Measurements from ENCODE around the gene TALDO1. TPM values are rescaled to one million over a fixed set of nuclear protein-coding genes. Genes with fewer than 3 reads are reported as not detected.

Gene TALDO1
- total and polyA plus RNA-seq, 10 of the 15 experiments (the other 5 are each of a cell fraction or from before 2014, with no cell fraction given), result 121 to 302 (median 182) TPM

GRCh38 chr11:802018-802617 is 54.9 kb downstream of the TALDO1 start (continued):
- TF ChIP-seq RAD21 (IDR thresholded peaks at IDR 0.05; ENCODE audit: insufficient read depth, low read depth, low read length), result no peak

DNA sequence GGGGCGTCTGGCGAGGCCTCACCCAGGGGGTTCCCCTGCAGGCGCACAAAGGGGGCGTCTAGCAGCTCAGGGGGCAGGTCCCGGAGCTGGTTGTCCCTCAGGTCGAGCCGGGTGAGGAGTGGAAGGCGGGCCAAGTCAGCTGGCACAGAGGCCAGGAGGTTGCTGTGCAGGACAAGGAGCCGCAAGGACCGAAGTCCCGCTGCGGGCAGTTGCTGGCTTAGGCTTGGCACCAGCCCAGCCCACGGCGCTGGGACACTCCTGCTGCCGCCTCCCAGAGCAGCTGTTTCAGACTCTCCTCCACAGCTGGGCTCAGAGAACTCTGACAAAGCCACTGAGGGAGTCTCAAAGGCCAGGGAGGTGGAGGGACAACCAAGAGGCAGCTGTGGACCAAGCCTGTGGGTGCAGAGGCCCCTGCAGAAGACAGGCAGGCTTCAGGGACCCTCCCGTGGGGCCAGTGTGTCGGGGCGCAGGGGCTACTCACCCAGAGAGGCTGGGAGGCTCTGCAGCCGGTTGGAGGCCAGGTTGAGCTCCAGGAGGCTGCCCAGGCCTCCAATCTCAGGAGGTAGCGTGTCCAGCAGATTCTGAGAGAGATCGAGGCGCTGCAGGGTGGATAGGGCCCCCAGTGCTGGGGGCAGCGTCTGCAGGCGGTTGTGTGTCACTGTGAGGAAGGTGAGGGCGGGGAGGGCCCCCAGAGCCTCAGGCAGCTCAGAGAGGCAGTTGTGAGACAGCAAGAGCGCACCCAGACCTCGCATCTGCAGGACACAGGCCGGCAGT is 55.6 kb downstream of the TALDO1 start:
- Histone ChIP-seq H3K4me3 (no peak overlapping the region), H3K27me3 (replicated peaks in 1 of 2; ENCODE audit: control insufficient read depth in 2 of 2, insufficient read depth in 2 of 2, low read length in 1 of 2) (no peaks in the 10 kb centered on the region), H2AFZ (ENCODE audit: control insufficient read depth, low read depth, low read length) (no peak overlapping the region), H3K27ac (ENCODE audit: control insufficient read depth, insufficient read depth) (no peak overlapping the region), H3K9ac (ENCODE audit: control insufficient read depth, insufficient read depth, low read length) (no peak overlapping the region), H4K20me1 (ENCODE audit: control insufficient read depth, insufficient read depth) (no peaks in the 10 kb centered on the region), H3K79me2 (ENCODE audit: control insufficient read depth, insufficient read depth, low read length) (peaks cover 12% of the 10 kb centered on the region), H3K4me1 (ENCODE audit: control insufficient read depth, insufficient read depth, low read length) (peaks cover 12% of the 10 kb centered on the region), H3K4me2 (ENCODE audit: control insufficient read depth, insufficient read depth) (peak overlapping the region; percentile 95; the same call in 1 of the 2 replicates), H3K36me3 (ENCODE audit: control insufficient read depth in 2 of 2, insufficient read depth in 2 of 2, low read length in 1 of 2) (peaks cover 0 to 10% of the 10 kb centered on the region in 2 experiments; a peak in 2 of 4 replicates), H3K9me3 (replicated peaks; ENCODE audit: control insufficient read depth, insufficient read depth, low read length) (no peaks in the 10 kb centered on the region)
- DNase-seq (ENCODE audit: low read depth, low spot score) (no peak), ATAC-seq (no peak), FAIRE-seq (no peak)
- ChIA-PET CTCF (no interaction called here), POLR2A (interaction anchor here (2.7 kb wide), 1 partner anchor 17 kb away, joined by 9 read pairs; the partner anchor contains the start of gene PNPLA2), SMC1A (ENCODE audit: uncharacterized antibody, unreplicated experiment) (no interaction called here), RAD21 (ENCODE audit: unreplicated experiment) (no interaction called here)
- BruUV-seq (replicated peaks), result no TSS peak
- intact Hi-C loops (cut with micrococcal nuclease; ENCODE audit: unreplicated experiment), result no loop called here
- 93% methylated on average over 28 of the region's 28 CpGs for WGBS (ENCODE audit: insufficient coverage, insufficient replicate concordance, low lambda C conversion rate, missing lambda C conversion rate)
- in situ Hi-C loops (cut with MboI), result loop anchor here (25.0 kb wide), 1 partner anchor 1584 kb away; the partner anchor contains the start of gene CD81
- TF ChIP-seq, protein P1, sequence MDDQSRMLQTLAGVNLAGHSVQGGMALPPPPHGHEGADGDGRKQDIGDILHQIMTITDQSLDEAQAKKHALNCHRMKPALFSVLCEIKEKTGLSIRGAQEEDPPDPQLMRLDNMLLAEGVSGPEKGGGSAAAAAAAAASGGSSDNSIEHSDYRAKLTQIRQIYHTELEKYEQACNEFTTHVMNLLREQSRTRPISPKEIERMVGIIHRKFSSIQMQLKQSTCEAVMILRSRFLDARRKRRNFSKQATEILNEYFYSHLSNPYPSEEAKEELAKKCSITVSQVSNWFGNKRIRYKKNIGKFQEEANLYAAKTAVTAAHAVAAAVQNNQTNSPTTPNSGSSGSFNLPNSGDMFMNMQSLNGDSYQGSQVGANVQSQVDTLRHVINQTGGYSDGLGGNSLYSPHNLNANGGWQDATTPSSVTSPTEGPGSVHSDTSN (IDR thresholded peaks at IDR 0.05; ENCODE audit: insufficient replicate concordance, low read depth, low read length), result no peak
- TF ChIP-seq FOS (IDR thresholded peaks at IDR 0.05; ENCODE audit: borderline replicate concordance, extremely low read depth, insufficient read length), result no peak
- TF ChIP-seq RELB (IDR thresholded peaks at IDR 0.05; ENCODE audit: low read depth), result no peak
- TF ChIP-seq BCL3 (IDR thresholded peaks at IDR 0.05; ENCODE audit: borderline replicate concordance, insufficient read depth, low read depth, low read length, poor library complexity, severe bottlenecking), result no peak
- TF ChIP-seq MEF2A (IDR thresholded peaks at IDR 0.05; ENCODE audit: insufficient read depth, low read depth, low read length), result no peak
- no peak for TF ChIP-seq NFYA (IDR thresholded peaks at IDR 0.05; ENCODE audit: borderline replicate concordance, low read depth, low read length)
- TF ChIP-seq POLR2A (IDR thresholded peaks at IDR 0.05; ENCODE audit: low read depth, low read length), result no peak
- TF ChIP-seq CBX3 (IDR thresholded peaks at IDR 0.05; ENCODE audit: borderline replicate concordance, low read depth), result no peak
- no peak for TF ChIP-seq ZNF24 (IDR thresholded peaks at IDR 0.05)
- TF ChIP-seq SUZ12 (IDR thresholded peaks at IDR 0.05; ENCODE audit: unreplicated experiment), result no peak
- TF ChIP-seq TCF7 (IDR thresholded peaks at IDR 0.05; ENCODE audit: borderline replicate concordance), result no peak
- TF ChIP-seq, protein P2, sequence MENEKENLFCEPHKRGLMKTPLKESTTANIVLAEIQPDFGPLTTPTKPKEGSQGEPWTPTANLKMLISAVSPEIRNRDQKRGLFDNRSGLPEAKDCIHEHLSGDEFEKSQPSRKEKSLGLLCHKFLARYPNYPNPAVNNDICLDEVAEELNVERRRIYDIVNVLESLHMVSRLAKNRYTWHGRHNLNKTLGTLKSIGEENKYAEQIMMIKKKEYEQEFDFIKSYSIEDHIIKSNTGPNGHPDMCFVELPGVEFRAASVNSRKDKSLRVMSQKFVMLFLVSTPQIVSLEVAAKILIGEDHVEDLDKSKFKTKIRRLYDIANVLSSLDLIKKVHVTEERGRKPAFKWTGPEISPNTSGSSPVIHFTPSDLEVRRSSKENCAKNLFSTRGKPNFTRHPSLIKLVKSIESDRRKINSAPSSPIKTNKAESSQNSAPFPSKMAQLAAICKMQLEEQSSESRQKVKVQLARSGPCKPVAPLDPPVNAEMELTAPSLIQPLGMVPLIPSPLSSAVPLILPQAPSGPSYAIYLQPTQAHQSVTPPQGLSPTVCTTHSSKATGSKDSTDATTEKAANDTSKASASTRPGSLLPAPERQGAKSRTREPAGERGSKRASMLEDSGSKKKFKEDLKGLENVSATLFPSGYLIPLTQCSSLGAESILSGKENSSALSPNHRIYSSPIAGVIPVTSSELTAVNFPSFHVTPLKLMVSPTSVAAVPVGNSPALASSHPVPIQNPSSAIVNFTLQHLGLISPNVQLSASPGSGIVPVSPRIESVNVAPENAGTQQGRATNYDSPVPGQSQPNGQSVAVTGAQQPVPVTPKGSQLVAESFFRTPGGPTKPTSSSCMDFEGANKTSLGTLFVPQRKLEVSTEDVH (IDR thresholded peaks at IDR 0.05; ENCODE audit: low read depth, partially characterized antibody), result no peak
- no peak for TF ChIP-seq RBBP5 (conservative IDR thresholded peaks at IDR 0.05)

Measured in GM12878 (cell line).